ENCODE data around the gene DNALI1. TPM values are rescaled to one million over a fixed set of nuclear protein-coding genes. Genes with fewer than 3 reads are reported as not detected.

DNALI1 gene
- total and polyA plus RNA-seq, 2 of the 8 experiments (the other 6 are each of a cell fraction or from before 2014, with no cell fraction given): 8.9 to 11.3 TPM

GRCh38 chr1:37602750-37603694 is 46.3 kb downstream of the DNALI1 start (continued):
- no peak for TF ChIP-seq CHD7 (IDR thresholded peaks at IDR 0.05; ENCODE audit: insufficient replicate concordance, low read length)
